B cell (primary cell): ENCODE data around the gene PLIN4. TPM values are rescaled to one million over a fixed set of nuclear protein-coding genes. Genes with fewer than 3 reads are reported as not detected.

ENCODE experiments used
- ATAC-seq: fragments of 200-7000 bp; cut with Tn5 transposase; one replicate; pipeline ENCODE4 v1.10.0; 2021; ENCODE audit warnings: low read depth, mild to moderate bottlenecking, moderate number of reproducible peaks, moderate library complexity
- CTCF ChIA-PET: fragments of 350-600 bp; sonication (Branson Sonifier 250); formaldehyde crosslinking; loops from one replicate; lab custom pipeline; 2021; ENCODE audit warnings: antibody characterized with exemption, inconsistent platforms; lab: Charles Lee
- POLR2A ChIA-PET: fragments of 350-600 bp; sonication (Branson Sonifier 250); formaldehyde crosslinking; loops from one replicate; lab custom pipeline; 2021; ENCODE audit warnings: antibody characterized with exemption; lab: Charles Lee
- DNase-seq: peaks from one replicate; pipeline ENCODE4 v3.0.0; 2013
- H2AFZ ChIP-seq: 2 replicates; pipeline ENCODE4 v1.6.1; 2012; ENCODE audit warnings: mild to moderate bottlenecking, low read depth, low read length; ENCODE audit not compliant: insufficient read depth, poor library complexity, severe bottlenecking
- H3K27ac ChIP-seq, 2 donors: 1 replicate in 1 of 2; 2 replicates in 1 of 2; pipeline ENCODE4 v1.5.1; 2012 to 2013; ENCODE audit warnings: low read length in 2 of 2, mild to moderate bottlenecking in 2 of 2, moderate library complexity in 1 of 2
- H3K27me3 ChIP-seq, 4 experiments: fragments of 200-600 bp in 1 of 4; sonication (generic) in 1 of 4; replicated peaks in 1 of 4; 1 replicate in 2 of 4; 2 replicates in 2 of 4; pipeline versions ENCODE4 v1.6.1 to v1.7.0; 2013 to 2016; ENCODE audit warnings: low read length in 3 of 4, mild to moderate bottlenecking in 2 of 4, mixed read lengths in 1 of 4, moderate library complexity in 1 of 4; ENCODE audit not compliant: insufficient read depth in 4 of 4, control insufficient read depth in 3 of 4; ENCODE audit errors: control extremely low read depth in 1 of 4
- H3K36me3 ChIP-seq, 2 experiments: replicated peaks in 1 of 2; 1 replicate in 1 of 2; 2 replicates in 1 of 2; pipeline versions ENCODE4 v1.6.1 to v1.7.1; 2013; ENCODE audit warnings: low read length in 1 of 2; ENCODE audit not compliant: insufficient read depth in 2 of 2, control insufficient read depth in 1 of 2; ENCODE audit errors: control extremely low read depth in 1 of 2, extremely low read depth in 1 of 2
- H3K4me1 ChIP-seq, 2 donors: fragments of 200-600 bp in 1 of 2; sonication (generic) in 1 of 2; 1 replicate in 1 of 2; 2 replicates in 1 of 2; pipeline versions ENCODE4 v1.5.1 to v1.6.1; 2013 to 2017; ENCODE audit warnings: low read length in 2 of 2; ENCODE audit not compliant: control insufficient read depth in 2 of 2, insufficient read depth in 2 of 2
- H3K4me2 ChIP-seq: replicated peaks from 2 replicates; pipeline ENCODE3; 2012; ENCODE audit warnings: mild to moderate bottlenecking, low read depth, low read length; ENCODE audit not compliant: poor library complexity, severe bottlenecking
- H3K4me3 ChIP-seq, 5 experiments: fragments of 200-600 bp in 1 of 5; sonication (generic) in 1 of 5; 1 replicate in 3 of 5; 2 replicates in 2 of 5; pipeline versions ENCODE4 v1.5.1 to v1.7.0; 2011 to 2016; ENCODE audit warnings: low read length in 4 of 5, mild to moderate bottlenecking in 4 of 5, low read depth in 2 of 5, control low read depth in 1 of 5, moderate library complexity in 1 of 5; ENCODE audit not compliant: insufficient read depth in 1 of 5; ENCODE audit errors: control extremely low read depth in 1 of 5, extremely low read depth in 1 of 5
- H3K79me2 ChIP-seq: fragments of 200-600 bp; sonication (generic); one replicate; pipeline ENCODE4 v1.6.0; 2016; ENCODE audit warnings: low read length; ENCODE audit not compliant: control insufficient read depth, insufficient read depth
- H3K9ac ChIP-seq: fragments of 200-600 bp; sonication (generic); 2 replicates; pipeline ENCODE4 v1.6.1; 2017; ENCODE audit warnings: mild to moderate bottlenecking, low read length, moderate library complexity
- H3K9me3 ChIP-seq, 3 donors: one replicate each; pipeline versions ENCODE4 v1.6.1 to v1.7.1; 2013; ENCODE audit warnings: low read length in 2 of 3; ENCODE audit not compliant: control insufficient read depth in 2 of 3, insufficient read depth in 1 of 3; ENCODE audit errors: control extremely low read depth in 1 of 3
- H4K20me1 ChIP-seq: 2 replicates; pipeline ENCODE4 v1.6.0; 2012; ENCODE audit warnings: mild to moderate bottlenecking, low read length; ENCODE audit not compliant: insufficient read depth, control insufficient read depth, poor library complexity, severe bottlenecking
- H3K27ac Mint-ChIP-seq: one replicate; pipeline ENCODE4 v1.8.0; 2021; ENCODE audit warnings: mixed read lengths
- H3K27me3 Mint-ChIP-seq: one replicate; pipeline ENCODE4 v1.8.0; 2021; ENCODE audit warnings: mixed read lengths
- H3K4me1 Mint-ChIP-seq: one replicate; pipeline ENCODE4 v1.8.0; 2021; ENCODE audit warnings: mixed read lengths
- H3K4me3 Mint-ChIP-seq: one replicate; pipeline ENCODE4 v1.8.0; 2021; ENCODE audit warnings: mixed read lengths
- H3K9me3 Mint-ChIP-seq: one replicate; pipeline ENCODE4 v1.8.0; 2022; ENCODE audit warnings: mixed read lengths; ENCODE audit not compliant: insufficient read depth
- EZH2 ChIP-seq: IDR thresholded peaks from 2 replicates; pipeline ENCODE4 v1.6.1; 2012; ENCODE audit warnings: borderline replicate concordance, low read depth, mild to moderate bottlenecking, moderate library complexity, low read length; ENCODE audit not compliant: insufficient read depth, poor library complexity, severe bottlenecking
- WGBS: methylation state at CpG from one replicate; pipeline ENCODE4 v1.1.5; 2013; ENCODE audit warnings: missing lambda C conversion rate; ENCODE audit not compliant: insufficient coverage; 5-methylcytosine and 5-hydroxymethylcytosine counted together
- intact Hi-C: fragments of 100-400 bp; cut with micrococcal nuclease; formaldehyde crosslinking; loops from one replicate; pipeline ENCODE4 v1.10.0; 2022
- polyA plus RNA-seq: library from polyadenylated mRNA; depleted of rRNA; stranded (reverse); fragments of >200 nt; gene quantifications from 2 replicates; pipeline ENCODE4 v1.2.3, GENCODE V29; 2012
- total RNA-seq, 2 donors: library from RNA; stranded (reverse); fragments of 120-200 nt in 1 of 2; gene quantifications; 1 replicate in 1 of 2; 2 replicates in 1 of 2; pipeline versions ENCODE4 v1.2.3 to v1.2.4, GENCODE V29; 2013 to 2022
- TF ChIP-seq, protein P1 (sequence below): fragments of 200-600 bp; IDR thresholded peaks from one replicate; pipeline ENCODE4 v1.8.0; 2022; ENCODE audit warnings: antibody characterized with exemption, mild to moderate bottlenecking

The PLIN4 gene
- total and polyA plus RNA-seq, 2 donors (not counting 1 experiment from before 2014, with no cell fraction given): 0.04 to 0.07 TPM

DNA sequence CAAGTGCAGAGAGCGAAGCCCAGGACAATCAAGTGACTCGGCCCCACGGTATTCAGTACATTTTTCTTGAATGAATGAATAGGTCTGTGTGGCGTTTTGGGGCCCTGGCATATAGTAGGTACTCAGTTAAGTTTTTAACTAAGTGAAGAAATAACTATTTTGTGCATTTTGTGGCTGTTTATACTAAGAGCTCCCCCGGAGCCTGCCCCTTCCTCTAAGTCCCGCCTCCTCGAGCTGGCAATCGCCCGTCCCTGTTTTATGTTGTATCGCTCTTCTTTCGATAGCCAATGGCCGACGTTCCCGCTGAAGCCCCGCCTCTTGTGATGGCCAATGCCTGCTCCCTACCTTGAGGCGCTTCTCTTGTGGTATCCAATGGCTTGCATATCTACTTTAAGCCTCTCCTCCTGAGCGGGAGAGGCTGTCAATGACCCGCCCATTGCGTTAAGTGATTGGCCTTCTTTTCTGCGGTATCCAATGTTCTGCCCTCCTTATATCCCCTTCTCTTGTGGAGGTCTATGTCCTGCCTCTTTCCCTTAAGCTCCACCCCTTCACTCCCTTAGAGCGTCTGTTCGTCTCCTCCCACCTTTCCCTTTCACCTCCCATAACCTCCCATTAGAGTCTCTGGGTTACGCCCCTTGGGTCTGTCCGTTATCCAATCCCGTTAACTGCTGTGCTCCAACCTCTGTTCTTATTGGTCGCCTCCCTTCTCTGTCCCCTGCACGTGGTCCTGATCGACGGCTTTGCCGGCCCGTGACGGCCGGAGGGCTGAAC lies 46.7 kb downstream of the PLIN4 start:
- no peak overlapping the region for H3K27ac Mint-ChIP-seq
- Histone ChIP-seq H2AFZ (peak overlapping the region; percentile 80), H3K27me3 (no peaks in the 10 kb centered on the region), H3K4me1 (peaks cover 20 to 31% of the 10 kb centered on the region in 2 donors), H3K36me3 (peaks cover 0 to 10% of the 10 kb centered on the region in 2 experiments), H3K9me3 (no peaks in the 10 kb centered on the region), H3K27ac (peak overlapping the region; percentile 68 to 74), H3K4me2 (peak overlapping the region; percentile 99), H4K20me1 (peaks cover 20% of the 10 kb centered on the region), H3K9ac (peak overlapping the region; percentile 74), H3K4me3 (peak overlapping the region; percentile 76 to 98 (median 85)), H3K79me2 (peaks cover 26% of the 10 kb centered on the region)
- TF ChIP-seq EZH2: no peak
- TF ChIP-seq, protein P1, sequence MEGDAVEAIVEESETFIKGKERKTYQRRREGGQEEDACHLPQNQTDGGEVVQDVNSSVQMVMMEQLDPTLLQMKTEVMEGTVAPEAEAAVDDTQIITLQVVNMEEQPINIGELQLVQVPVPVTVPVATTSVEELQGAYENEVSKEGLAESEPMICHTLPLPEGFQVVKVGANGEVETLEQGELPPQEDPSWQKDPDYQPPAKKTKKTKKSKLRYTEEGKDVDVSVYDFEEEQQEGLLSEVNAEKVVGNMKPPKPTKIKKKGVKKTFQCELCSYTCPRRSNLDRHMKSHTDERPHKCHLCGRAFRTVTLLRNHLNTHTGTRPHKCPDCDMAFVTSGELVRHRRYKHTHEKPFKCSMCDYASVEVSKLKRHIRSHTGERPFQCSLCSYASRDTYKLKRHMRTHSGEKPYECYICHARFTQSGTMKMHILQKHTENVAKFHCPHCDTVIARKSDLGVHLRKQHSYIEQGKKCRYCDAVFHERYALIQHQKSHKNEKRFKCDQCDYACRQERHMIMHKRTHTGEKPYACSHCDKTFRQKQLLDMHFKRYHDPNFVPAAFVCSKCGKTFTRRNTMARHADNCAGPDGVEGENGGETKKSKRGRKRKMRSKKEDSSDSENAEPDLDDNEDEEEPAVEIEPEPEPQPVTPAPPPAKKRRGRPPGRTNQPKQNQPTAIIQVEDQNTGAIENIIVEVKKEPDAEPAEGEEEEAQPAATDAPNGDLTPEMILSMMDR: no peak
- H3K4me1 Mint-ChIP-seq: peaks cover 22% of the 10 kb centered on the region
- no peaks in the 10 kb centered on the region for H3K27me3 Mint-ChIP-seq
- ChIA-PET CTCF (interaction anchor here (0.7 to 1.7 kb wide), 10 partner anchors 11 to 225 kb away, joined by 3 to 7 read pairs (median 3); partner anchors contain the start of genes CHAF1A, SH3GL1 and YJU2), POLR2A (interaction anchor here (0.6 to 1.9 kb wide), 9 partner anchors 10 to 1640 kb away, joined by 3 to 11 read pairs (median 4); partner anchors contain the start of genes CHAF1A, FEM1A, MPND and MRPL54)
- no peak overlapping the region for H3K4me3 Mint-ChIP-seq
- no peaks in the 10 kb centered on the region for H3K9me3 Mint-ChIP-seq
- intact Hi-C loops: loop anchor here (1.0 to 10.0 kb wide), 11 partner anchors 14 to 1153 kb away; partner anchors contain the start of genes CHAF1A, DOHH, EEF2 and FZR1
- DNase-seq: peak; percentile 100
- peak; percentile 85 for ATAC-seq
- WGBS: under 1% methylated on average over 33 of the region's 33 CpGs

DNA sequence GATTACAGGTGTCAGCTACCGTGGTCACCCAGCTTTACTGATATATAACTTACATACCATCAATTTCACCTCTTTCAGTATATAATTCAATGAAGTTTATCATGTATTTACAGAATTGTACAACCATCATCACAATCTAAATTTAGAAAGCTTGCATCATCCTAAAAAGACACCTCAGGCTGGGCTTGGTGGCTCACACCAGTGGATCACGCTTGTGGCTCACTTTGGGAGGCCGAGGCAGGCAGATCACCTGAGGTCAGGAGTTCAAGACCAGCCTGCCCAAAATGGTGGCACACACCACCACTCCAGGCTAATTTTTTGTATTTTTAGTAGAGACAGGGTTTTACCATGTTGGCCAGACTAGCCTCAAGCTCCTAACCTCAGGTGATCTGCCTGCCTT lies 50.5 kb downstream of the PLIN4 start:
- H3K4me3 Mint-ChIP-seq: no peak overlapping the region
- H3K27me3 Mint-ChIP-seq: no peaks in the 10 kb centered on the region
- H3K27ac Mint-ChIP-seq: no peak overlapping the region
- ChIA-PET POLR2A (no interaction called here), CTCF (no interaction called here)
- Histone ChIP-seq H3K27me3 (no peaks in the 10 kb centered on the region), H4K20me1 (peaks cover 4% of the 10 kb centered on the region), H3K27ac (no peak overlapping the region), H3K4me3 (no peak overlapping the region), H3K79me2 (peaks cover 5% of the 10 kb centered on the region), H3K9ac (no peak overlapping the region), H3K36me3 (no peaks in the 10 kb centered on the region), H2AFZ (no peak overlapping the region), H3K4me1 (peaks cover 3 to 10% of the 10 kb centered on the region in 2 donors), H3K4me2 (no peak overlapping the region), H3K9me3 (no peaks in the 10 kb centered on the region)
- peaks cover 4% of the 10 kb centered on the region for H3K4me1 Mint-ChIP-seq
- no peak for ATAC-seq
- intact Hi-C loops: no loop called here
- no peak for TF ChIP-seq EZH2
- TF ChIP-seq, protein P1: no peak
- no peaks in the 10 kb centered on the region for H3K9me3 Mint-ChIP-seq
- DNase-seq: no peak
- no CpG with 5 or more reads among the region's 3 CpGs for WGBS
